HUES48 (cell line): ENCODE measurements around the gene UBE2O.

ENCODE experiments used
- H3K27ac ChIP-seq: one replicate; pipeline ENCODE4 v1.7.0; 2013; ENCODE audit warnings: low read depth, low read length, inconsistent platforms
- H3K27me3 ChIP-seq: 2 replicates; pipeline ENCODE4 v1.6.1; 2013; ENCODE audit warnings: mild to moderate bottlenecking, low read length; ENCODE audit not compliant: control insufficient read depth, insufficient read depth
- H3K36me3 ChIP-seq: 2 replicates; pipeline ENCODE4 v1.6.1; 2013; ENCODE audit warnings: low read length; ENCODE audit not compliant: control insufficient read depth, insufficient read depth
- H3K4me1 ChIP-seq: 2 replicates; pipeline ENCODE4 v1.6.1; 2013; ENCODE audit warnings: mild to moderate bottlenecking, low read length; ENCODE audit not compliant: control insufficient read depth, insufficient read depth
- H3K4me3 ChIP-seq: 2 replicates; pipeline ENCODE4 v1.5.1; 2013; ENCODE audit warnings: mild to moderate bottlenecking, low read depth, low read length
- H3K9ac ChIP-seq: 2 replicates; pipeline ENCODE4 v1.6.1; 2013; ENCODE audit warnings: mild to moderate bottlenecking, low read depth, low read length, moderate library complexity
- H3K9me3 ChIP-seq: 2 replicates; pipeline ENCODE4 v1.6.1; 2013; ENCODE audit warnings: low read length; ENCODE audit not compliant: control insufficient read depth, insufficient read depth

Gene UBE2O

DNA sequence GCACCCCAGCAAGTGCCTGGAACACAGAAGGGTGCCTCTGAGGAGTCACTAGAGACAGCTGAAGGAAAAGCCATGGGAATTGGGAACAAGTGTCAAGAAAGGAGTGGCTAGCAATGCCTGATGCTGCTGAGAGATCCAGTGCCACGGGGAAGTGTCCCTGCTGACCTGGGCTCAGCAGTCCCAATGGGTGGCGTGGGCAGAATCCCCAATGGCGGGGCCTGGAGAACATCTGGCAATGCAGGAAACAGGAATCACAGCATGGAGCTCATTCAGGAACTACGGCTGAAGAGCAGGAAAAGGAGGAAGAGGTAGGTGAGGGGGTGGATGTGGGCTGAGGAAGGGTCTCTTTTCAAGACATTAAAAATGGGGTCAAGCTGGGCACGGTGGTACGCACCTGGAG lies 30.1 kb downstream of the UBE2O start:
- Histone ChIP-seq H3K9me3 (no peaks in the 10 kb centered on the region), H3K36me3 (no peaks in the 10 kb centered on the region), H3K4me1 (no peaks in the 10 kb centered on the region), H3K9ac (no peak overlapping the region), H3K27me3 (no peaks in the 10 kb centered on the region), H3K4me3 (no peak overlapping the region), H3K27ac (no peak overlapping the region)

DNA sequence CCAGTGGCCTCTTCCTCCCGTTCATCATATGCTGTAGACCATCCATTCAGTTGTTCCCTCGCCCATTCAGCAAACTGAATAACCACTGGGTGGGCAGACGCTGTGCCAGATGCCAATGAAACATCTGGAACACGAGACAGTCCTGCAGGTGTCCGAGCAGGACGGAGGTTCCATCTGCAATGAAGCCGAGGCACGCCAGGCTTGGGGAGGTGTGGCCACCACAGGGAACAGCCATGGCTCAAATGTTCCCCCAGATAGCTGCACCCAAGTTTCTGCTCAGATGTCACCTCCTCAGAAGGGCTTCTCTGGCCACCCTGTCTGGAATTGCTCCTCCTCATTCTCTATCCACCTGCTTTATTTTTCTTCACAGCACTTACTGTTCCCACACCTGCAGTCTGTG lies 30.5 kb downstream of the UBE2O start:
- Histone ChIP-seq H3K4me3 (no peak overlapping the region), H3K9ac (no peak overlapping the region), H3K27me3 (no peaks in the 10 kb centered on the region), H3K36me3 (0 out of 2 replicates have a peak, but pooled peaks cover 4% of the 10 kb centered on the region), H3K4me1 (no peaks in the 10 kb centered on the region), H3K27ac (no peak overlapping the region), H3K9me3 (no peaks in the 10 kb centered on the region)

DNA sequence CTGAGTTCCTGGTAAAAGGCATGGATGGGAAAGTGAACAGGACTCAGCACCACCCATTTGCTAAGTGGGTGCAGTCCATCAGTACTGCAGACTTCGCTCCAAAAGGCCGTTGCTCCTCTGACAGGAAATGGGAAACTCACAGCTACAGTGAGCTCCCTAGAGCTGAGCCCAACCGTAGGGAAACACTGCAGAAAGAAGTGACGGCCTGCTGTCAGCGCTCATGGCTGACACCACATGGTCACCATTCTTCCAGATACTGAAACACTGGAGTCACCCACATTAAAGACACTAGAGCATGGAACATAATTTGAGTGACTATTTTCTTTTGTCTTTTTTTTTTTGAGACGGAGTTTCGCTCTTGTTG lies 31.9 kb downstream of the UBE2O start:
- H3K4me1 ChIP-seq, result no peaks in the 10 kb centered on the region
- no peak overlapping the region for H3K27ac ChIP-seq
- H3K4me3 ChIP-seq, result no peak overlapping the region
- H3K9ac ChIP-seq, result no peak overlapping the region
- peaks cover 13% of the 10 kb centered on the region; the same call in 1 of the 2 replicates for H3K36me3 ChIP-seq
- H3K27me3 ChIP-seq, result no peaks in the 10 kb centered on the region
- H3K9me3 ChIP-seq, result no peaks in the 10 kb centered on the region

DNA sequence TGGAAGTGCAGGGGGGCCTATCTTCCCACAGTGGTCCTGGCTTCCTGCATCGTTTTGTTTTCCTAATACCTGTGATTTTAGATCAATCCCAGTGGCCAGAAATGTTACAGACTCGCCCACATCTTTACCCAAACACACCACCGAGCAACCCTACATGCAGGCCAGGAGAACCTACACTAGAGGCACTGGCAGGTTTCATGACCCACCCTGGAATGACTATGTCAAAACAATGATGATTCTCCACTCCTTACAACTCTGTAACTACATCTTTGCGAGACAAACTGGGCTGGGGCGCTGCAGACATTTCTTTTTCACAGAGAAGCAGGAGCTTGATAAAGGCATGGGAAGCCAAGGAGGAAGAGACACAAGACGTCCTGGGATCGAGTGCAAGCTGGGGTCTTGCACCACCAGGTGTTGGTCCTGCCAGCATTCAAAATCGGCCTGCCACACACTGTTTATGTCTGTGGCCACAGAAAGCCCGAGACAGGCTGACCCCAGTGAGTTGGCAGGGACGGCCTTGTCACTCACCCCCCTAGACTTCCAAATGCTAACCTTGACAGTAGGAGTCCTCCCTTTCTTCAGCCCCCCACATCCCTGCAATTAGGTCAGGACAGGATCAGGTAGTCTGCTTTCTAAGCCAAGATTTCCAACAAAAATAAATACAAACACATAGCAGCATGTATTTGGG lies 32.5 kb downstream of the UBE2O start:
- Histone ChIP-seq H3K27me3 (no peaks in the 10 kb centered on the region), H3K9ac (no peak overlapping the region), H3K4me3 (no peak overlapping the region), H3K9me3 (no peaks in the 10 kb centered on the region), H3K4me1 (no peaks in the 10 kb centered on the region), H3K27ac (no peak overlapping the region), H3K36me3 (peaks cover 16% of the 10 kb centered on the region; the same call in 1 of the 2 replicates)

DNA sequence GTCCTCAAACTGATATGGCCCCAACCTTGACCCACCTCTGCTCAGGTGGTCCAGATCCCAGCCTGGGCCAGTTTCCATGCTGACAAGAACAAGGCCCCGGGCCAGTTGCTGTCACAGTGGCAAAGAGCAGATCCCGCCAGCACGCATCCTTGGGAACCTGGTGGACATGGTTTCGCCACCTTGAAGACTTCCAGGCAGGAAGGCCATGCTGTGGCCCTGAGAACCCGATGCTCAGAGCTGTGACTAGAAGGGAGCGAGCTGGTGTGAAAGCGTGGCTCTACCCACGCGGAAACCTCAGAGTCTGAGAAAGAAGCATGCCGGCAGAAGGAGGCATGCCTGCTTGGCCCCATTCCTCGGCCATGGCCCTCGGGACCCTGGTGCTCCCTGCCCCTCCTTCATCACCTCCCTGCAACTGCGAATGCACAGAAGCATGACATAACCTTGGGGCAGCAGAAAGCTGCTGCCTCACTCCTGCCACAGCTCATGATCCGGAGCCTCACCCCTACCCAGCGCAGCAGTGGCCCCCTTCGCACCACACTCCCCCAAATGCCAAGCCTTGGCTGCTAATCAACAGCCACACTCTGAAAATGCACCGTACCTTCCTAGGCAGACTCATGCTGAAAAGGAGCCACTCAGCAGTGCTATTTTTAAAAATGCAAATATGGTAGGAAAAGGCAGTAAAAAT lies 33.2 kb downstream of the UBE2O start:
- H3K9ac ChIP-seq, result no peak overlapping the region
- H3K4me1 ChIP-seq, result peaks cover 3% of the 10 kb centered on the region; the same call in 1 of the 2 replicates
- H3K27ac ChIP-seq, result no peak overlapping the region
- no peak overlapping the region for H3K4me3 ChIP-seq
- H3K36me3 ChIP-seq, result peaks cover 16% of the 10 kb centered on the region; the same call in 1 of the 2 replicates
- no peaks in the 10 kb centered on the region for H3K27me3 ChIP-seq
- H3K9me3 ChIP-seq, result no peaks in the 10 kb centered on the region

DNA sequence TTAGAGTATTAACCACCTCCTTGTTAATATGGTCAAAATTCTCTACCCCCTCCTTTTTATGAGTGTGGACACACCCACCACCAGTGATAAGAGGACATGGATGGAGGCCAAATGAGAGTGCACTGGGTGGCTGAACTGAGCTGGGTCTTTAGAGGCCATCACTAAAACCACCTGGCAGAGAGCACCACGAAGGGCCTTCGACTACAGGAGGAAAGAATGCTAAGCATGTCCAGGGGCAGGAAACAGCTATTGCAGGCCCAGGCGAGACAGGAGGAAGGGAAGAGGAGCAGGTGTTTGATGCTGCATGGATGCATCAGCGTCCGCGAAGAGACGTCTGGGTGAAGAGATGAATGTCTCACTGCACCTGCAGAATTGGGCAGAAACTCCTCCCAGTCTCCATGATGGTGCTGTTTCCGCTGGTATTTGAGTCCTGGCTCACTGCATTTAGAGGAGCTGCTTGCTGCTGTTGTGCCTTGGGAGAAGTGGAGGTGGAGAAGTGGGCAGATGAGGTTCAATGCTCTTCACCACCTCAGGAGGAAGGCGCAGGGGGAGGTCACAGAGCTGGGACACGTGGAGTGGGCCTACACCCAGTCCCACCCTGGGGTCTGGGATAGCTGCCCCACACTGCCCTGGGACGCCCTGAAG lies 35.3 kb downstream of the UBE2O start:
- Histone ChIP-seq H3K9ac (no peak overlapping the region), H3K36me3 (peaks cover 20% of the 10 kb centered on the region), H3K4me3 (no peak overlapping the region), H3K9me3 (no peaks in the 10 kb centered on the region), H3K27me3 (no peaks in the 10 kb centered on the region), H3K4me1 (peaks cover 7% of the 10 kb centered on the region; the same call in 1 of the 2 replicates), H3K27ac (no peak overlapping the region)

DNA sequence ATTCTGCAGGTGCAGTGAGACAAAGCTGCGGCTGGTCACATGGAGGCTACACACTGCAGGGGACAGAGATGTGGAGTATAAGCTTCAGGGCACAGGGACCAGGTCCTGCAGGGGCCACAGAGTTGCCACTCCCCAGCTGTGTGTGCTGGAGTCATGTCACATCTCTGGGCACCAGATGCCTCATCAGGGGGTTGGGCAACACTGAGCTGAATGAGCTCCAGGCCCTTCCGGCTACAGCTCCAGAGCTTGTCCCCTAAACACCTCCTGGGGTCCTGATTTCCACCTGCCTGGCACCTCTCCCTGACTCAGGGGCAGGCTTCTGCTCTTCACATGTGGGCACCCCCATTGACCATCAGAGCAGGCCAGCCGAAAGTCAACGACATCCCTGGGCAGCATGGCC lies 36.1 kb downstream of the UBE2O start:
- Histone ChIP-seq H3K9me3 (no peaks in the 10 kb centered on the region), H3K9ac (no peak overlapping the region), H3K4me1 (peaks cover 7% of the 10 kb centered on the region; the same call in 1 of the 2 replicates), H3K27ac (no peak overlapping the region), H3K27me3 (no peaks in the 10 kb centered on the region), H3K36me3 (peaks cover 23% of the 10 kb centered on the region), H3K4me3 (no peak overlapping the region)

DNA sequence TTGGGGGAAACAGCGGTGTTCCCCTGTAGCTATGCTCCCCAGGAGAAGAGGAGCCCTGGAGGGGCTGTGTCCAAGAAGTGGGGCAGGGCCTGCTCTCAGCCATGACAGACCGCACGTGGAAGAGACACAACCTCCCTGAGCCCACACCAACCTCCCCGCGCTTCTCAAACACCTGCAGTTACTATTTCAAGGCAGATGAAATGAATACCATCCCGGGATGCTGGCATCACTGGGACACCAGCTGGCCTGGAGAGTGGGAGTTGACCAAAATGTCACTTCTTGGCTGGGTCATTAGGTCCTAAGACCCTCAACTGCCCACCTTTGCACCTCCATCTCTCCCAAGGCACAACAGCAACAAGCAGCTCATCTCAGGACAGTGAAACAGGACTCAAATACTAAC lies 36.5 kb downstream of the UBE2O start:
- Histone ChIP-seq H3K9me3 (no peaks in the 10 kb centered on the region), H3K4me3 (no peak overlapping the region), H3K27ac (no peak overlapping the region), H3K27me3 (no peaks in the 10 kb centered on the region), H3K36me3 (peaks cover 23% of the 10 kb centered on the region), H3K9ac (no peak overlapping the region), H3K4me1 (peaks cover 7% of the 10 kb centered on the region; the same call in 1 of the 2 replicates)

DNA sequence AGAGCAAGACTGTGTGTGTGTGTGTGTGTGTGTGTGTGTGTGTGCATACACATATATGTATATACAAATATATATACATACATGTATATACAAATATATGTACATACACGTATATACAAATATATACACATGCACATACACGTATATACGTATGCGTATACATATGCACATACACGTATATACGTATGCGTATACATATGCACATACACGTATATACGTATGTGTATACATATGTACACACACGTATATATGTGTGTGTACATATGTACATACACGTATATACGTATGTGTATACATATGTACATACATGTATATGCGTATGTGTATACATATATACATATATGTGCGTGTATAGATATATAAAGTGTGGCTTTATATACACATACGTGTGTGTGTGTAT lies 37.2 kb downstream of the UBE2O start:
- Histone ChIP-seq H3K9ac (no peak overlapping the region), H3K9me3 (no peaks in the 10 kb centered on the region), H3K27me3 (no peaks in the 10 kb centered on the region), H3K36me3 (peaks cover 23% of the 10 kb centered on the region), H3K4me3 (no peak overlapping the region), H3K27ac (no peak overlapping the region), H3K4me1 (peaks cover 7% of the 10 kb centered on the region; the same call in 1 of the 2 replicates)

DNA sequence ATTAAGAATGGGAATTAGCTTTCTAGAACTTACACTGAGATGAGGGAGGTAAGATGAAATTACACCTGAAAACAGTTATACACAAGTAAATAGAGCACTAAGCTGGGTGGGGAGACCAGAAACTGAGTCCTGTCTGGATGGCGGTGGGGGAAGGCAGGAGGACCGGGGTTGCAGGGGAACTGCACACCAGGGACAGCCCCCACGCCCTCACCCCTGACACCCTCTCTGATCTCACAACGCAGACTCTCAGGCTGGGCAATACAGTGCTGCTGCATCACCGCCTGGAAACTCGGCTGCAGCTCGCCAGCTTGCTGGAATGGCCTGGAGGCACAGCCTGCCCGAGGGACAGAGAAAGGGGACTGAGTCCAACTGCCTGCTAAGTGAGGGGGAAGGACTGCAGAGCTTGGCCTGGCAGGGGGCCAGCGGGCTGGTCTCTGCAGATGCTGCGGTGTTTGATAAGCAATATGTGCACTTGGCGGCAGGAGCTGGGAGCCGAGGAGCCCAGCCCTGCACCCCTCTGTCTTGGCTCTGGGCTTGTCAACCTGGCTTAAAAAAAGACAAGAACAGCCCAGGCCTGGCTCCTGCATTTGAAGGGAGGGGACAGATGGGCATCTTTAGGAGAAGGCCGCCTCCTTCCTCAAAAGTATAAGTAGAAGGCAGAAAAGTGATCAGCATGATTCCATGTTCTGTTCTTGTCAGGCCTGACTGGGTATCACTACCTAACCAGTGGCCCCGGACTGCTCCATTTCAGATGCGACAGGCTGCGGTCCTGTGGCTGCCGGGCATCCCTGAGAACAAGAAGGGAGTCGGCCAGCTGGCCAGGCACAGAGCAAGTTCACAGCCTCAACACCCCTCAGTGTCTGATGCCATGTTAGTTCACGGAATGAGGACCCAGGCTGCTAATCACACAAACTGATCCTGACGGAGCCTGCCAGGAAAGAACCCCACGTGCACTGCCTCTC lies 38.3 kb downstream of the UBE2O start:
- peaks cover 31% of the 10 kb centered on the region for H3K36me3 ChIP-seq
- H3K27me3 ChIP-seq, result no peaks in the 10 kb centered on the region
- peaks cover 7% of the 10 kb centered on the region; the same call in 1 of the 2 replicates for H3K4me1 ChIP-seq
- no peak overlapping the region for H3K4me3 ChIP-seq
- H3K9me3 ChIP-seq, result no peaks in the 10 kb centered on the region
- no peak overlapping the region for H3K9ac ChIP-seq
- no peak overlapping the region for H3K27ac ChIP-seq
